SIG-M5 treated with dmso at 0.1 percent for 504 hours (cell line): ENCODE data around the gene TDRD9.
A peak's percentile ranks its signal among the peaks of the same experiment; 100 is the strongest.
"Not testable (repeated sequence)": the region's sequence is repeated elsewhere in the genome, so short reads cannot be mapped to it uniquely, and the experiment has no call there.

Experiments
- DNase-seq: peaks from one replicate; lab custom pipeline; 2025; ENCODE audit not compliant: unreplicated experiment; lab: John Stamatoyannopoulos, UW

The TDRD9 gene

GRCh38 chr14:103920981-103921854 is 7.0 kb upstream of the TDRD9 start:
- DNase-seq, result peak; percentile 86

DNA sequence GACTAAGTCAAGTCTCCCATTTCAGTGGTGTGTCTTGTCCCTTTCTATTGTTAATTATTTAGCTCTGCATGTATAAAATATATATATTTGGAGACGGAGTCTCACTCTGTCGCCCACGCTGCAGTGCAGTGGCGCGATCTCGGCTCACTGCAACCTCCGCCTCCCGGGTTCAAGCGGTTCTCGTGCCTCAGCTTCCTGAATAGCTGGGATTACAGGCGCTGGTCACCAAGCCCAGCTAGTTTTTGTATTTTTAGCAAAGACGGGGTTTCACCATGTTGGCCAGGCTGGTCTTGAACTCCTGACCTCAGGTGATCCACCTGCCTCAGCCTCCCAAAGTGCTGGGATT is 6.4 kb upstream of the TDRD9 start:
- not testable (repeated sequence) for DNase-seq

- DNase-seq, result no peak
These were observed 4.4 kb upstream of the TDRD9 start for GRCh38 chr14:103923863-103924262.

- no peak for DNase-seq
These were observed 2.9 kb upstream of the TDRD9 start for GRCh38 chr14:103925316-103925715.

GRCh38 chr14:103927566-103927965 is 690 bp upstream of the TDRD9 start:
- no peak for DNase-seq

DNA sequence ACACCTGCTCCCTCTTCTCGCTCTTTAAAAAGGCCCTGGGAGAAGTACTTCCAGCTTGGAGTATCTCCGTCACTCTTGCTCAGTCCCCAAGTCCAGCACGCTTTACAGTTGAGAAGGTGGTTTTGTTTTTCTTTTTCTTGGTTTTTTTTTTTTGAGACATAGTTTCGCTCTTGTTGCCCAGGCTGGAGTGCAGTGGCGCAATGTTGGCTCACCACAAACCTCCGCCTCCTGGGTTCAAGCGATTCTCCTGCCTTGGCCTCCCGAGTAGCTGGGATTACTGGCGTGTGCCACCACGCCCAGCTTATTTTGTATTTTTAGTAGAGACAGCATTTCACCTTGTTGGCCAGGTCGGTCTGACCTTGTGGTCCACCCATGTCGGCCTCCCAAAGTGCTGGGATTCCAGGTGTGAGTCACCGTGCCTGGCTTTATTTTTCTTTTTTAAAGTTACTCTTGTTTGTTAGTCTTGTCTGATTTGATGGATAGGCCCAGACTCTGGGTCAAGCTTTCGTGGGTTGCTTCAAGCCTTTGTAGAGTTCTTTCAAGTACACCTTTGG is 1.9 kb downstream of the TDRD9 start:
- no peak for DNase-seq

GRCh38 chr14:103931422-103931821 is 3.2 kb downstream of the TDRD9 start:
- DNase-seq, result peak; percentile 91

DNA sequence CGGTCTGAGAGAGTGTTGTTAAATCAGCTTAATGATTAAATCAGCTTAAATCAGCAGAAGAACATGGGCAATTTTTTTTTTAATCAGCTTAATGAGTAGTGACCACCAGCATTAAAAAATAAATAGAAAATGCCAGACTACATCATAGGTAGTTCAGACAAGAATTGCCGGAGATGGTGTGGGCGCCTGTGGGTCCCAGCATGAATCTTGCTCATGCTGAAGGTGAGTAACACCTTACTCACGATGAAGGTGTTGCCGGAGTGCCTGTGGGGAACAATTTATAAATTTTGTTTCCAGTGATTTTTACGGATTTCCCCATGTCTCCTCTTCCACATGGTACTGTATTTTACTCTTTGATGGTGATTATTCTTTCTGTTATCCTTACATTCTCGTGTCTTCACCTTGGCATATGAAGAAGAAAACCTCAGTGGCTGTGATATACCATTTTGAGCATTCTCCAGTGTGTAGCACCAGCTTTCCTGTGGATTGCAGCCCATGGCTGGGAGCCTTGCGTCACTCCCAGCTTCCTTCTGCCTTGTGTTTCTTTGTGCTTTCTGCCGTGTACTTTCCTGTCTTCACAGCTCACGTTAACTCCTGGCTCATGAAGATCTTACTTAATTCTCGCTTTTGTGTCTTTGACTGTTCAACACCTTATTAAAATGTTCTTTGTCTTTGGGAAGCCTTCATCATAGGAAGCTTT is 4.7 kb downstream of the TDRD9 start:
- DNase-seq, result peak; percentile 17

DNA sequence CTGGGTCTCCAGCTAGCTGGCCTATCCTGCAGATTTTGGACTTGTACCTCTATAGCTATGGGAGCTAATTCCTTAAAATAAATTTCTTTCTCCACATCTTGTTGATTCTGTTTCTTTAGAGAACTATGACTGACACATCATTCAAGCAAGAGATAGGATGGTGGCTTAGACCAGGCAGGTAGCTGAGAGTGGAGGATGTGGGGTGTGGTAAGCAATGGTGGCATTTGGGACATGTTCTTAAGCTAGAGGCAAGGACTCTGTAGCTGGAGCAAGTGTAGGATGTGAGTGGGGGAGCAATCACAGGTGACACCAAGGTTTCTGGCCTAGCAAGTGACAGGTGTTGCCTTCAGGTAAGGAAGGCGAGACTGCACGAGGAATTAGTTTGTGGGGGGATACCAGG is 6.8 kb downstream of the TDRD9 start:
- no peak for DNase-seq

DNA sequence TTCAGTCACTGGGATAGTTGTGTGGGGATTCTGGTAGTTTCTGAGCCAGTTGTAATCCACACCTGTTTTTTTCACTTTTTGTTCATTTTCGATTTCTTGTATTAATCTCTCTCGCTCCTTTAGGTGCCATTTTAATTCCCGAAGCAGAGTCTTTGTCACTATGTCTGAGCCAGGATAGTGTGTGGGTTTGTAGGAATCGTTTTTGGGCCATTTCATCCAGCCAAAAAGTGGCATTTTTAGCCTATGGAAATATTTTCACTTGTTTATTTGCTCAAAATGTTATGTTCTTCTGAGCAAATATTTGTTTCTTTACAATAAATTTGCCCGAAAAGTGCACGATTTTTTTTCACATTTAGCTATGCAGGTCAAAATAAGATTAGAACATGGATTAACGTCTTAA is 13.2 kb downstream of the TDRD9 start:
- no peak for DNase-seq

DNA sequence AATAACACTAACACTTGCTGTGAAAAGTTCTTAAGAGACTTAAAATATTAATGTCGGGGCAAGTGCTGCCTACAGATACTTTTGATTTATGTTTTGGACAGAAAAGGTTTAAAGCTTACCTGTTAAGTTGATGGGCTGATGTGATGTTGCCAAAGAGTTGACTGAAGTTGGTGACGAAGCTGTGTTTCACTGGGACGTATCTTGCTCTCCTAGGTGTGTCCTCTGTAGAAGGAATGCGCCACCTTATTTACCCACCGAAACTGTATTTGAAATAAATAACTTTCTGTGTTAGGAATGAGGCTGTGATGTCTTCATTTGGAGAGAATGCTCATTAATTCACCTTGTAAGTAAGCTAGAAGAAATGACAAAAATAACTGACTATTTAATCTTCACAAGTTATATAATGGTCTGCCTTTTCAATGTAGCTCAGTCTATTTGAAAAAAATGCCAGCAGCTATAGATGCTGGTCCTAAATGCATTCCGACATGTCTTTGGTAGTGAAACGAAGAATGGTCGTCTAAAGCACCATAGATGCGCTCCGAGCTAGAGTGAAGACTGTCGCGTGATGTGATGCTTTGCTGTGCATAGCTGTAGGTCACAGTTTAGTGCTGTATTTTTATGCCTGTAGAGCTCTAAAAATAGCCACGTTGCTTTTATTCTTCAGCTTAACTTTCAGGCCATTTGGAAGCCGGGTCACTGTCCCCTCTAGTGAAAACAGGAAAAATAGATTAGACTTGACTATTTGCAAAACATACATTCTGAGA is 13.9 kb downstream of the TDRD9 start, which contains the start of gene RD3L:
Gene RD3L, minus strand, starts transcription at position 557 of the 764 bp plus-strand sequence. CDS start 834 bp downstream, outside the sequence.
- DNase-seq, result no peak

DNA sequence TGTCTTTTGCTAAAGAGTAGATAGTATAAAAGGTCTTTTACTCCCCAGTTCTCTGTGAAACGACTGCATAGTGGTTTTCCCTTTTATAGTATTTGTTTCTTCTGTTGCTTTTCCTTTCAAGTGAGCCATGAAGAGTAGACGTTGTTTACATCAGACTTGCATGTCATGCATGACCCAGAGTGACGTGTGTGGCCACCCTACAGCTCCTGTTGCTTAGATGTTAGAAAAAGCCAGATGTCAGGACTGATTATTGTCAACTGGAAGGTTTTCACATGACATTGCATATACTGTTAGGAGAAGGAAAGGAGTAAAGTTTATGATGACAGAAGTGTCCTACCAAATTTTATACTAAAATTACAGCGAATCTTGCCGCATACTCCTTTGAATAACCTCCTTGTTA is 15.4 kb downstream of the TDRD9 start:
- no peak for DNase-seq

GRCh38 chr14:103946975-103947374 is 18.7 kb downstream of the TDRD9 start:
- no peak for DNase-seq

DNA sequence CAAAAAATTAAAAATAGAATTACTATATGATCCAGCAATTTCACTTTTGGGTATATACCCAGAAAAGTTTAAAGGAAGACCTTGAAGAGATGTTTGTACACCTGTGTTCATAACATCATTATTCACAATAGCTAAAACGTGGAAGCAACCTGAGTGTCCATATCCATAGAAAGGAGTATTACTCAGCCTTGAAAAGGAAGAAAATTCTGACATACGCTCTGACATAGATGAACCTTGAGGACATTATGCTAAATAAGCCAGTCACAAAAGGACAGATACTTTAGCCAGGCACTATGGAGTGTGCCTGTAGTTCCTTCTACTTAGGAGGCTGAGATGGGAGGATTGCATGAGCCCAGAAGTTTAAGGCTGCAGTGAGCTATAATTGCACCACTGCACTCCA is 20.2 kb downstream of the TDRD9 start:
- no peak for DNase-seq

- peak; percentile 4 for DNase-seq
These were observed 21.0 kb downstream of the TDRD9 start for GRCh38 chr14:103949131-103949790.

GRCh38 chr14:103960457-103961055 is 32.3 kb downstream of the TDRD9 start:
- DNase-seq, result no peak

GRCh38 chr14:103961928-103962578 is 33.8 kb downstream of the TDRD9 start:
- DNase-seq, result no peak

DNA sequence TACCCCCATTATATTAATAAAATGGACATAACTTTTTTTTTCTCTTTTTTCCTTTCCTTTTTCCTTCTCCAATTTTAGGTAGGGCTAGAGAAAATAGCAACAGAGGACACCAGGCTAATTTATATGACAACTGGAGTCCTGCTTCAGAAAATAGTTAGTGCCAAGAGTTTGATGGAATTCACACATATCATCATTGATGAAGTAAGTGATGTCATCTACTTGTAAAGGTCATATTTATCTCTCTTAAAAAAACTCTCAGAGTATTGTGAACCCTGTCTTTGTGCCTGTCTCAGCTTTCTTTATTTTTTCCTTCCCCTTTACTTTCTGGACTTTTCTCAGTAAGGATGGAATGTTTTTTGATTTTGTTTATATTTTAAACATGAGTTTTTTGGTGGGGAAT is 38.4 kb downstream of the TDRD9 start:
- DNase-seq, result no peak

DNA sequence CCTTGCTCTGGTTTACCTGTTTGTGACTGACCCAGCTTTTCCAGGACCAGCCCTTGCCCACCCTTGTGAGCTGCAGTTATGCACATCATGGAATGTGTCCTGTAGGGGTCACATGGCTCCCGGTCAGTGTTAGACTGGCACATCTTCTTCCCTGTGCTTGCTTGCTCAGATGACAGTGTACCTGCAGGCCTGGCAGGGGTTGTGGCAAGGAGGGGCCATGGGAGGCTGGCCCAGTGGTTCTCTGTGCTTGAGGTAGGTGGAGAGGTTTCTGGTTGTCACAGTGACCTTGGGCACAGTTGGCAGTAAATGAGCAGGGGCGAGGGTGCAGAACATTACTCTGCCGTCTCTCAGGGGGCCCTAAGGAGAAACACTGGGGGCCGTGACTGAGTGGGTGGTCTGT is 41.7 kb downstream of the TDRD9 start:
- no peak for DNase-seq

DNA sequence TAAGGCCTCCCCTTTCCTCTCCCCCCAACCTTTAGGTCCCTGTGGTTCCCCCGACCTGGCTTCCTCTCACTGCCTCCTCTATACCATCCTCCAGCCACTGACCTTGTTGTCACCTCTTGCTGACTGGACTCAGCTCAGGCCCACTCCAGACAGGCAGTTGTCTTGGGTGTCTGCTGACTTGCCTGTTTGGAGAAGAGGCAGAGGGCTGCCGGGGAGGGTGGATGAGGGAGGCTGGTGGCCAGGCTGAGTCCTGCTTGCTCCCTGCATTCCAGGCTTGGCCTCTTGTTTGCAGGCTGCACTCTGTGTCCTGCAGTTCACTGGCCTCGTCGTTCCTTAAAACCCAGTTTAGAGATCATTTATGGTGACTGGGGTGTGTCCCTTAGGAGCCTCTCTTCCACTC is 45.1 kb downstream of the TDRD9 start:
- DNase-seq, result no peak
